HL-60/S4 treated with retinoic acid at 250 ng/mL for 4 days and 3 days (cell line): ENCODE data around the gene LRRC3B.
"Not testable (repeated sequence)": the region's sequence is repeated elsewhere in the genome, so short reads cannot be mapped to it uniquely, and the experiment has no call there.

Experiments used
- in situ Hi-C: fragments of 300-500 bp; cut with MboI; formaldehyde crosslinking; loops from 2 replicates; pipeline ENCODE4 v1.7.0; 2022; ENCODE audit warnings: low sequenced_read_pairs

Gene LRRC3B, protein sequence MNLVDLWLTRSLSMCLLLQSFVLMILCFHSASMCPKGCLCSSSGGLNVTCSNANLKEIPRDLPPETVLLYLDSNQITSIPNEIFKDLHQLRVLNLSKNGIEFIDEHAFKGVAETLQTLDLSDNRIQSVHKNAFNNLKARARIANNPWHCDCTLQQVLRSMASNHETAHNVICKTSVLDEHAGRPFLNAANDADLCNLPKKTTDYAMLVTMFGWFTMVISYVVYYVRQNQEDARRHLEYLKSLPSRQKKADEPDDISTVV

DNA sequence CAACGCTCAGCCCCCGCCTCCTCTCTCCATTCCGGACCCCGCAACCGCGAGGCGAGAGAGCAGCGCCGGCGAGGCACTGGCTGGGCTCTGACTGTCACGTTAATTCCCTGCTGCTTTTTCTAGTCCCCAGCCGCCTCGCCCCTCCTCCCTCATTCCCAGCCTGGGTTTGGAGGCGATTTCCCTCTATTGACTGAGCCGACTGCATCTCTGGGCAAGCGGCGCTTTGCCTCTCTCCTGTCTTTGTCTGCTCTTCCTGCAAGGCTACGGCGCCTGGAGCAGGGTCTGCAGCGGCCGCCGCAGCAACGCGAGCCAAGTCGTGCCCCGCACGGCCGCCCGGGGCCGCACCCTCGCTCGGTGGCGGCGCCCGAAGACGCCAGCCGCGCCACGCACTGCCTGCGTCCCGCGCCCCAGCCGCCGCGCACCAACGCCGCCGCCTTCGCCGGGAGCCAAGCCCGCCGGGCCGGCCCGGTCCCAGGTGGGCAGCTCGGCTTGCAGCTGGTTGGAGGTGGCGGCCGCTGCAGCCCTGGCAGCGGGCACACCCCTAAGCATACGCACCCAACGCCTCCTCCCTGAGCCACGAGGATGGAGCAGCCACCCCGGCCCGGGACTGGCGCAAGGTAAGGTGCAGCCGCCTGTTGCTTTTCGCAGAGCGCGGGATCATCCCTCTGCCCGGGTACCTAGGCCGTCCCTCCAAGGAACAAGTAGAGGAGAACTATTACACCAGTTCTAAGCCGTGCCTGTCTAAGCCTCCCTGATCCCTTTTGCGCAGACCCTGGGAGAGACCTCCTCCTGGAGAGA is at the start of gene LRRC3B:
Gene LRRC3B (plus strand): TSS at position 152 of the 798 bp plus-strand sequence. CDS start 86,901 bp downstream, outside the sequence.
- in situ Hi-C loops, result no loop called here

DNA sequence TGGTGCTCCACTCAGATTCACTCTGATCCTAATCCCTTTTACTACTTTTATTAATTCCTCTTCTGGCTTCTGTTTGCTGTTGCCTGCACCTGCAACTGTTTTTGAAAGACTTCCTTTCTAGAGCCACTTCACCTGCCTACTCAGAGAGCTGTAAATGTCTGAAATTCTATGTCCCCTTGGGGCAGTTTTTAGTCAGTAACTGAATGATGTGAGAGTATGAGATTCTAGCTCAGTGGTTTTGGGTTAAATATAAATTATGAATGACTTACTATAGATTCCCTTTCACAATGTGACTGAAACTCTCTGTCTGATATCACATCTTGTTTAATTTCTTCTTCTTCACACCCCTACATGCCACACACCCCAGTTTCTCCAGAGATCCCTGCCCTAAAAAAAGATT is 47.8 kb upstream of the LRRC3B start:
- in situ Hi-C loops, result no loop called here

DNA sequence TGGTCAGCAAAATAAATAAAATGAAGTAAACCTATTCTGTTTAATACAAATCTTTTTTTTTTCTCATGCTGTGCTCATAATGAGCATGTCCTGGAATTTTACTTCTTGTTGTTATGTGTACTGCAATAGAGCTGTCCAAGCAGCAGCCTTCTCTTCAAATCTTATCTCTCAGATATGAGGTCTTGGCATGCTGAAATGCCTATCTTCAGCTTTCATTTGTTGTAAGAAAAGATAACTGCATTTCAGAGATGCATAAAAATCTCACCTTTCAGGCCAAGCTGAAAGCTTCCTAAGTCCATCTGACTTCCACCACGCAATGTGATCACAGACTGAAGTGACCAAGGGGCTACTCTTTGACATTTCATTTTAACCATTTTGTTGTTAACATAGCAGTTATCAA is 43.5 kb upstream of the LRRC3B start:
- in situ Hi-C loops, result no loop called here

DNA sequence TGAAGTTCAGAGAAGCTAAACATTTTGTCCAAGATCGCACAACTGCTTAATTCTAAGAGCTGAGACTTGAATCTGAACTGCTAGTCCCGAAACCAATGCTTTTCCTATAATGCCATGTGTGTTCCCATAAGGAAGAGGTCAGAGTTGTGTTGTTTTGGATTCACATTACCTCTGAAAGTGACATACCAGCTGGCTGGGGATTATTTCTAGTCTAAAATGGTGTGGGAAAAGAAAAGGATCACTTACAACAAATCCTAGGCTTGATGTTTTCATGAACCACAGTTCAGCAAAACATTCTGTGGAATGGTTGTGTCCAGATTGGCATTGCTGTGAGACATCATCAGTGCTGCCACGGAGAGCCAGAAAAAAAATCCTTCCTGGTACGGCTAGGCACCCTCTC is 35.0 kb upstream of the LRRC3B start:
- in situ Hi-C loops, result no loop called here

DNA sequence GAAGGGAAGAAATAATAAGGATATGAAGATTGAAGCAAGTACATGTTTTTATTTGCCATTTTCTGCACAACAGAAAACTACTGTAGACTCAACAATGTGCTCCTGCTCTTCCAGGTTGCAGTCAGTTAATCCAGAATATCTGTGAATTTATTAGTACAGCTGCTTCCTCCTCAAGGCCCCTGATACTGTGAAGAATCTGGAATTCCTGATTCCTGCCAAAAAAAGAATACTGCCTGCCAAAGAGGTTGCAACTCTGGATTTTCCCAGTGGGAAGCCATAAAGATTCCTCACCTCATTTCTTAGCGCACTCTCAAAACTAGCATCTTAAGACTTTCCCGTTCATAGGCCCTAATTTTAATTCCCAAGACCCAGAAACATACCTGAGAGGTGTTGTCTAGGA is 33.6 kb upstream of the LRRC3B start:
- in situ Hi-C loops, result no loop called here

DNA sequence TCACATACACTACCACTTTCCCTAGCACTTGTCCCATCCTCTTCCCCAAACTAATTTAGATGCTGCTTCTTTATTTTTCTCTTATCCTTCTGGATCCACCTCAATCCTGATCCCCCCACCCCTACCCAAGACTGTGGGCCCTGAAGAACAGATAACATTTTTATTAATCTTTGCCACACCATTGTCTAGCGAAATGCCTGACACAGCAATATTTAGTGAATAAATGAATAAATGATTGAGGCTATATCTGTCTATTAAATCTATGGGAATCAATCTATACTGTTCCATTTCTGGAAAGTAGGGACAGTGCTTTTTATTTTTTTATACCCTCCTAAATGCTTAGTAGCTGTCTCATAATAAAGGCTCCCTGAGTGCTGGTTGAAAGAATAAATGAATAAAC is 32.9 kb upstream of the LRRC3B start:
- in situ Hi-C loops, result no loop called here

DNA sequence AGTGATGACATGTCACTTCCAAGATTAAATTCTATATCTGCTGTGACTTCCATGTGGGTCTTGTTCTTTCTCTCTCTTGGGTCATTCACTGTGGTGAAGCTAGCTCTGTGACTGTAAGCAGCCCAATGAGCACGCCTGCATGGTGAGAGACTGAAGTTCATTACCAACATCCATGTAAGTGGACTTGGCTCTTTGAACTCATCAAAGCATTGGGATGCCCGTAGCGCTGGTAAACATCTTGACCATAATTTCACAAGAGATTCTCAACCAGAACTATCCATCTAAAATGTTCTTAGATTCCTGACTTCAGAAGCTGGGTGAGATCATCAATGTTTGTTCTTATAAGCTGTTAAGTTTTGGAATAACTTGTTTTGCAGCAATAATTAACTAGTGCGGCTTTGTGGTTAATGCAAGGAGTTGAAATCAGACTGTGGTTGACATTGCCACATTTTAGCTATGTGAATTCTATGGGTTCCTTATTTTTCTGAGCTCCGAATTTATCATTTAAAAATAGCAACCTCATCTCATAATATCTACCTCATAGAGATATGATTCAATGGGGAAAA is 31.6 kb upstream of the LRRC3B start:
- in situ Hi-C loops, result no loop called here

DNA sequence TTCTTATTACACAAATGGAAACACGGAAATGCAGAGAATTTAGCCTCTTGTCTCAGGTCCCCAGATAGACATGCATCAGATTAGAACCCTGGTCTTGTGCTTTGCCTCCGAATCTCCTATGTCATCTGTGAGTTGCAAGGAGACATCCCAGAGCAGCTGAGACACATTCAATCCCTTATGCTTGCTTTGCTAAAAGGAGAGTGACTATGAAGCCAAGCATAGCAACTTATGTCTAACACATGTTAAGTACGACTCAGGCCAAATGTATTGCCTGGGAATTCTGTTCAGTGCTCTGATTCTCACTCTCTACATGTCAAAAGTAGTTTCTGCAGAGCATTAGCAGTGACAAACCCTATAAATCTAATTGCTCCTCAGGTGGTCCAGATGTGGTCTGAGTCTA is 30.6 kb upstream of the LRRC3B start:
- in situ Hi-C loops, result no loop called here

DNA sequence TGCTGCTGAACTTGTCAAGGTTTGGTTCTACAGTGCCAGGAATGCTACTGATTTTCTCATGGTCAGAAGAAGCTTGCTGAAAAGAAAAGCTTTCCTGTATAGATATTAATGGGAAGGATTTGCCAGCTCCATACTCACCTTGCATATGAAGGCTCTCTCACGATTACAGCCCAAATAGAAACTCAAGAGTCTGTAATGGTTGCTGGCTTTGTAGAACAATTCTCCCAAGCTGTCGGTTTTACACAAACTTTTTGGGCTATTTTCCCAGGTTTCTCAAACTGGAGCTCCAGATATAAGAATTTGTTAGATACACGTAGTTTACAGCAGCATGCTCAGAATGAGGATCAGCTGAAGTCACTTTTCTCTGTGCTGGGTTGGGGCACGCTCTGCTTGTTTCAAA is 30.1 kb upstream of the LRRC3B start:
- in situ Hi-C loops, result no loop called here

DNA sequence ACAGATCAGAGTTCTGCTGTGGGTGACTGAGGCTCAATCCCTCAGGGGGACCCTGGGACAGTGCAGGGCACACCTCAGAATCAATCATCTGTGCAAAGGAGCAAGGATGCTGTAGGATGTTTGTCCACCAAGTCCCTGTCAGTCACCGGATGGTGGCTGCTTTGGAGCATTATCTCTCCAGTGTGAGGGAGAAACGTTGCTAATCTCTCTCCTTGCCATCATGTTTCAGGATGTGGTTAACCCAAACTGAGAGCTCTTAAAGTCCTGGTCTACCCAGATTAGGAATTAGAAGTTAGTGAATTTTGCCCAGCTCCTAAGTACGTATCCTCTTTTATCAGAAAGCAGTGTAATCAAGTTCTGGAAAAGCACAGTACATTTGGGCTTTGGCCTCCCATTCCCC is 26.2 kb upstream of the LRRC3B start:
- in situ Hi-C loops, result no loop called here

DNA sequence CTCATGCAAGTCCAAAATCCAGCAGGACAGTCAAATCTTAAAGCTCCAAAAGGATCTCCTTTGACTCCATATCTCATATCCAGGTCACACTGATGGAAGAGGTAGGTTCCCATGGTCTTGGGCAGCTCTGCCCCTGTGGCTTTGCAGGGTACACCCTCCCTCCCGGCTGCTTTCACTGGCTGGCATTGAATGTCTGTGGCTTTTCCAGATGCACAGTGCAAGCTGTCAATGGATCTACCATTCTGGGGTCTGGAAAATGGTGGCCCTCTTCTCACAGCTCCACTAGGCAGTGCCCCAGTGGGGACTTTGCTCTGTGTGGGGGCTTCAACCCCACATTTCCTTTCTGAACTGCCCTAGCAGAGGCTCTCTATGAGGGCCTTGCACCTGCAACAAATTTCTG is 19.3 kb upstream of the LRRC3B start:
- in situ Hi-C loops, result not testable (repeated sequence)

DNA sequence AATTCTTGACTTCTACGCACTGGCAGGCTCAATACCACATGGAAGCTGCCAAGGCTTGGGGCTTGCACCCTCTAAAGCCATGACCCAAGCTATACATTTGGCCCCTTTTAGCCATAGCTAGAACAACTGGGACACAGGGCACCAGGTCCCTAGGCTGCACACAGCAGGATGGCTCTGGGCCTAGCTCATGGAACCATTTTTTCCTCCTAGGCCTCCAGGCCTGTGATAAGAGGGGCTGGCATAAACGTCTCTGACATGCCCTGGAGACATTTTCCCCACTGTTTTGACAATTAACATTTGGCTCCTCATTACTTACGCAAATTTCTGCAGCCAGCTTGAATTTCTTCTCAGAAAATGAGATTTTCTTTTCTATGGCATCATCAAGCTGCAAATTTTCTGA is 18.8 kb upstream of the LRRC3B start:
- in situ Hi-C loops, result not testable (repeated sequence)

DNA sequence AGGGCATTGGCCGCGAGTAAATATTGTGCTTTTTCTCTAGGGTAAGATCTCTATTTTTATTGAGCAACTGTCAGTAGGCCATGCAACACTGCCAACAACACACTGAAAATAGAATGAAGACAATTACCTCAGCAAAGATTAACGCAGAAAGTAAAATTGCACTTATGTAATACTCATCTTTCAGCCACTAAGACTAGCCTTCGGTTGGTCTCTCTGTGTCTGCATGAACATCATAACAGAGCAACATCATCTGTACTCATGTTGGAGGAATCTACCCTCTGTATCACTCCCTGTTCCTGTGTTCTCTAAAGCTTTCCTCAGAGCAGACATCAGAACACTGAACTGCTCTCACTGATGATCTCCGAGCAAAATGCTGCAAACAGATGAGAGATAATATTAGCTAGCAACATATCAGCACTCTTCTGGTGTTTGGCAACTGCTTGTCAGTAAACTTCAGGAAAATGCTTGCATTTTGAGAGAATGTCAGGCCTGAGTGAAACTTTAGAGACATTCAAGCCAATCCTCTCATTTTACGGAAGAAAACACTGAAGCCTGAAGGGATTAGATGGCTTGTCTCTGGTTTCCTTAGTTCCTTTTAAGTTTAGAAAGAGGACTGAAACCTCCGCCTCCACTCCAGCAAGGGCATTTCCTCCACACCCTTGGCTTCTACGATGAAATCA is 8.4 kb upstream of the LRRC3B start:
- in situ Hi-C loops, result no loop called here

DNA sequence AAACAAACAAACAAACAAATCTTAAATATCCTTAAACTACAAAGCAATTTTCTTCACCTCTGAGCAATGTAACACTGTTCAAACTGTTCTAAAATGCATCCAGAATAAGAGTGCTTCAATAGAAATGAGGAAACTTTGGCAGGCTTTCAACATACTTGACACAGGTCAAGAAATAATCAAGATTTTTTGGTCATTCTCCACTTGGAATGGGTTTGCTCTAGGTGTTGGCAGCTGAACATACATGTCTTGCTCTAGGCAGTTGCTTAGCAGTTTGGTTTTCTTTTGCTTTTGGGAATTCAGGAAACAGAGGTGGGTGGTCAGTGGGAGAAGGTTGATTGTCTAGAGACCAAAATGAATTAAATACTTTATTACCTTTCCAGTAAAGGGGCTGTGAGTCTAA is 1.4 kb upstream of the LRRC3B start:
- in situ Hi-C loops, result no loop called here

DNA sequence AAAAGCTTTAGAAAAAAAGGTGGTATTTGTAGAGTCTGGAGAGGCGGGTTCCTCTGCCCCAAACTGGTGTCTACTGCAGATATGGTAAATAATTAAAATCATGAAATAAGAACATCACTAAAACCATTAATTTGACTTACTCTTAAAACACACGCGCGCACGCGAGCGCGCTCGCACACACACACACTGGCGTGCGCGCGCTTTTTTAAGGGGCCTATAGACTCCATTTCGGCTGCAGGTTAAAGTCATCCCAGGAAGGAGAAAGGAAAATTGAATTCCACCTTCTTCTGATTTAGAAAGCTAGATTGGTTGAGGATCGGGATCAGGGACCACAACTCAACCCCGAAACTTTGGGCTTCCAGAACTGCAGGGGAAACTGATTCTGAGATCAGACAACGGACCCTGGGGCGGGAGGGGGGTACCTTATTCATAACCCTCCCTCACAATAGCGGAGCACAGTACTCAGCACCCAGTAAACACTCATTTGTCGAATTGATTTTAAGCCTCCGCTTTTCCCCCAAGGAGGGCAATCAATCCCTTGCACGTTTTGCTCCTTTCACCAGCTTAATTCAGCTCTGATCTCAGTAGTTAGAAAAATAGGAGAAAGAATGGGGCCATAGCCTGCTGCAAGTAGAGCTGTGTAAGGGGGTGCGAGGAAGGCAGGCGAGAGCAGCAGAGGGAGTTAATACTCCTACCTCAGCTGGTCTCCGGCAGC is 509 bp upstream of the LRRC3B start:
- in situ Hi-C loops, result no loop called here

DNA sequence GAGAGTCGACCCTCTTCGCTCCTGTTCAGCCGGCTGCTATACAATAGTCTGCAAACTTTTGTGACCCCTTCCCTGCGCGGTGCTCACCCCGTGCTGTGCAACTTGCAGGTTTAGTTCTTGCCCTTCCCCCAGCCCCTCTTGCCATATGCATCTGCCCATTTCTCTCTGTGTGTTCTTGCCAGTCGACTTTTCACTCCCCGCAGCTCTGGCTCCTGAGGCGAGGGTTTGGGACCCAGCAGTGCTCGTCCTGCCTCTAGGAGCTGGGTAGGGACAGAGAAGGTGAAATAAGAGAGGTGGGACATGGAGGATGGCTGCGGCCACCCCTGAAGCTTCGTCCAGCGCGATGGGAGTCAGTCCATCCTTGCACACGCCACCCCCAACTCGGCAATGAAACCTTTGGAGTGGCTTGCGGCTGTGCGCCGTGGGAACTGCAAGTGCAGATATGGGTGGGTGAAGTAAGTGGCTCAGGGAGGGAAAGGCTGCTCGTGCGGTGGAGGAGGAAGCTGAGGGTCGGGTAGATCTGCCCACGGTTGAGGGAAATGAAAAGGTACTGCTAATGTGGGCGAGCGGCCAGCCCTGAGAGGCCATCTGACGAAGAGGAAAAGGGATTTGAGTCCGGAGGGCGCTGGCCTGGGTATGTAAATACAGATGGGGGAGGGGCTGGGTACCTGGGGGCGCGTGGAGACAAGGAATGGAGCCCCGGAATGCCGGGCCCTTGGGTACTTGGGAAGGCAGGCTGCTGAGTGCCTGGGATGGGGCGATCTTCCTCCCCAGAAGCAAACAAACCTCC is 1.0 kb downstream of the LRRC3B start:
- in situ Hi-C loops, result no loop called here

DNA sequence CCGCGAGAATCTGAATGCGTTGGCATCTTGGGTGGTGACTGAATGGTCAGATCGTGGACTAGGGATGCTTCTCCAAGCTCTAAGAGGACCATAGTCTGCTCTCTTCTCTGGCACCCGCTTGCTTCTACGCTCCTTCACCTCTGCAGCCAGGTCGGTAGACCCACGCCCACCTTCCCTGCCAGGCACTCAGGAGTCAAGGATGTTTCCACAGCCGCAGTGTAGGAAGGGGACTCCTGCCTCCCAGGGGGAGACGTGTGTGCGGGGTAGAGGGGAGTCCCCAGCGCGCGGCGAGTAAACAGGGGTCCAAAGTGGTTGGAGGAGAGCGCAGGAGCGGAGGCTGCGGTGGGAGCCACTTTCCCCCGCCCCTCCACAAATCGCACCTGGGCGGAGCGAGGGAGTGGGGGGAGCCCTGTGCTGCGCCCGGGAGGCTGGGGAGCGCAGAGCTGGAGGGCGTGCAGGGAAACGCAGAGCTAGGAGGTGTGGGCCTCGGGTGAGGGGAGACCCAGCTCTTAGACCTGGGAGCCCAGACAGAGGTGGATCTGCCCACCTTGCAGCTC is 1.7 kb downstream of the LRRC3B start:
- in situ Hi-C loops, result no loop called here

DNA sequence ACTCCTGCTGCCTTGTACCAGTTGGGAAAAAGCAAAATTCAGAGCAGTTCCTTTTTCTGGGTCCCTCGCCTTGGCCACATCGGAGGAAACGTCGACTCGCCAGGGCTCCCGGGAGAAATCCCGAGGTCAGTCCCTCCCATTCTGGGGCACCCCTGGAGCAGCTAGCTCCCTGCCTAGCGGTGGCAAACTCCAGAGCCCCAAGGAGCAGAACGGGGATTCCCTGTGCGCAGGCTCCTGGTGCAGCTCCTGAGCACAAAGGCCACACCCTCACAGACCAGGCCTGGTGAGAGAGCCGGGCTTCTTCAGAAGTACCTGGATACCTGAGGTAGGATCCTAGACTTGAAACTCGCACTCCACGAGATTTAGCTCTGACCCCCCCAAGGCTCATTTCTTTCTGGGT is 2.6 kb downstream of the LRRC3B start:
- in situ Hi-C loops, result no loop called here

DNA sequence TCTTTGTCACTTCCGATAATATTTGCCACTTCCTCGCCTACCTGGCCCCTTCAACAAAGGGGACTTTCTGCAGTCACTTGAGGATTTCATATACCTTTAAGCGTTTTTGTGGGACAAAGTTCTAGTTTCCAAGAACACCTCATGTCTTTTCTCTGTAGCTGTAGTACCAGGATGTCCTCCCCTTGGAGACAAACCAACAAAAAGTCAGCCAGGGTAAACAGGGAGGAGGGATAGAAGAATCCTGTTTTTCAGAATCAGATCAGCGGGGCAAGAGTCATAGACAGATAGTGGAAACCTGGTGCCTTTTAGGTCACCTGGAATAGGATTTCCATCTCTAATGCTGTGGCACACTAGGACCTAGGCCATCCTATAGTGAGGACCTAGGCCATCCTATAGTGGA is 4.5 kb downstream of the LRRC3B start:
- in situ Hi-C loops, result no loop called here

DNA sequence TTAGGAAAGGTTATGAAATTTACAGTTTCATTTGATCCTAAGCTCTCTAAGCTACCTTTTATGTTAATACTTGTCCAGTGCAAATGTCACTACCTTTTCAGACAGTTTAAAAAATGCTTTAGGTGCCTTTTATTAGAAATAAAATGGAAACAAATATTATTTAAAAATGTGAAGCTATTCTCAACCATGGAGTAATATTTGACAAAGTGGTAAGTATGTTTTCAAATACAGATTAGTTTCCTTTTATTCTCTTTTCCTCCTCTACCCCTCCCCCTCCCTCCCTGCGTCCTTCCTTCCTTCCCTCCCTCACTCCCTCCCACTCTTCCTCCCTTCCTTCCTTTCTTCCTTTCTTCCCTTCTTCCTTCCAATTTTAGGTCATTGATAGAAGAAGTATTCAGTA is 6.3 kb downstream of the LRRC3B start:
- in situ Hi-C loops, result no loop called here
